Small intestine (tissue), 7 donors: Measurements from ENCODE around the gene LBH. TPM values are rescaled to one million over a fixed set of nuclear protein-coding genes. Genes with fewer than 3 reads are reported as not detected.
A peak's percentile ranks its signal among the peaks of the same experiment; 100 is the strongest.

Experiments used
- DNase-seq, 2 donors: peaks; one replicate each; pipeline versions ENCODE4 v3.0.0 to v3.0.0-alpha.2; 2013
- FAIRE-seq: peaks from 2 replicates; lab custom pipeline; 2012; peaks lifted over from hg19 to GRCh38; lab: Jason Lieb, UNC
- H3K27ac ChIP-seq, 3 donors: one replicate each; pipeline ENCODE4 v1.5.1; 2013; ENCODE audit warnings: low read length in 2 of 3, mild to moderate bottlenecking in 2 of 3, control low read depth in 1 of 3, inconsistent platforms in 1 of 3, low read depth in 1 of 3, moderate library complexity in 1 of 3
- H3K27me3 ChIP-seq, 3 donors: one replicate each; pipeline ENCODE4 v1.6.1; 2013; ENCODE audit warnings: low read length in 3 of 3, inconsistent platforms in 1 of 3; ENCODE audit not compliant: control insufficient read depth in 3 of 3, insufficient read depth in 3 of 3
- H3K36me3 ChIP-seq, 3 donors: one replicate each; pipeline ENCODE4 v1.6.1; 2013; ENCODE audit warnings: low read length in 3 of 3, inconsistent platforms in 1 of 3, low read depth in 1 of 3, mild to moderate bottlenecking in 1 of 3, moderate library complexity in 1 of 3; ENCODE audit not compliant: control insufficient read depth in 3 of 3, insufficient read depth in 2 of 3
- H3K4me1 ChIP-seq, 3 donors: one replicate each; pipeline ENCODE4 v1.6.1; 2013; ENCODE audit warnings: low read length in 2 of 3, inconsistent platforms in 1 of 3, low read depth in 1 of 3, mild to moderate bottlenecking in 1 of 3, moderate library complexity in 1 of 3; ENCODE audit not compliant: control insufficient read depth in 3 of 3, insufficient read depth in 2 of 3
- H3K4me3 ChIP-seq, 3 donors: one replicate each; pipeline ENCODE4 v1.5.1; 2013; ENCODE audit warnings: low read length in 3 of 3, control low read depth in 1 of 3, inconsistent platforms in 1 of 3, low read depth in 1 of 3, mild to moderate bottlenecking in 1 of 3, moderate library complexity in 1 of 3
- H3K9me3 ChIP-seq, 2 donors: one replicate each; pipeline ENCODE4 v1.6.1; 2013; ENCODE audit warnings: low read depth in 1 of 2, low read length in 1 of 2; ENCODE audit not compliant: control insufficient read depth in 2 of 2, insufficient read depth in 1 of 2
- WGBS, 3 donors: extraction: QIAGEN DNeasy Blood & Tissue Kit; methylation state at CpG; one replicate each; pipeline ENCODE4 v1.1.7; 2013; 5-methylcytosine and 5-hydroxymethylcytosine counted together
- polyA plus RNA-seq, 4 donors: library from polyadenylated mRNA; stranded (reverse) in 3 of 4; unstranded in 1 of 4; fragments of 200-250 nt in 3 of 4; fragments of 120-200 nt in 1 of 4; gene quantifications; one replicate each; pipeline versions ENCODE4 v1.2.1 to v1.2.3, GENCODE V29; 2013
- donor health status: healthy with polysubstance abuse.
- donor health status: control.
- donor health status: control.
- donor health status: Bipolar disorder and iron deficiency.
- donor health status: healthy.

LBH gene
- polyA plus RNA-seq, 4 donors, result 3.8 to 17.6 (median 12.0) TPM

- no peak overlapping the region for H3K27ac ChIP-seq
- no peaks in the 10 kb centered on the region for H3K36me3 ChIP-seq
- DNase-seq (no peak), FAIRE-seq (no peak)
- 86 to 92% (median 89%) methylated on average over 14 of the region's 14 CpGs for WGBS, 3 donors
- no peaks in the 10 kb centered on the region for H3K27me3 ChIP-seq
- H3K9me3 ChIP-seq, result no peaks in the 10 kb centered on the region
- H3K4me3 ChIP-seq, result no peak overlapping the region
- H3K4me1 ChIP-seq, result no peaks in the 10 kb centered on the region
These were observed 52.7 kb downstream of the LBH start for GRCh38 chr2:30283931-30284565.

DNA sequence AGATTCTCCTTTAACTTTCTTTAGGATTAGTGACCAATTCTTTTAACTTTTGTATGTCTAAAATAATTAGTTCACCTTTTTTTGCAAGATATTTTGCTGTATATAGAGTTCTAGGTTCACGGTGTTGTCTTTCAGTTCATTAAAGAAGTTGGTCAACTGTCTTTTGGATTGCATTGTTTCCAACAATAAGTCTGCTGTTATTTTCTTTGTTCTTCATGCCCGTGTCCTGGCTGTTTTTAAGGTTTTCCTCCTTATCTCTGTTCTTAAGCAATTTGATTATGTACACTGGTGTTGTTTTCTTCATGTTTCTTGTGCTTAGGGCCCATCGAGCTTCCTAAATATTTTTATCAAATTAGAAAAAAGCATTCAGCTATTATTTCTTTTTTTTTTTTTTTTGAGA is 54.4 kb downstream of the LBH start:
- Histone ChIP-seq H3K4me1 (no peaks in the 10 kb centered on the region), H3K9me3 (no peaks in the 10 kb centered on the region), H3K27ac (no peak overlapping the region), H3K27me3 (no peaks in the 10 kb centered on the region), H3K36me3 (no peaks in the 10 kb centered on the region), H3K4me3 (no peak overlapping the region)
- 91 to 97% (median 95%) methylated on average over 3 of the region's 3 CpGs for WGBS, 3 donors
- DNase-seq (no peak), FAIRE-seq (no peak)

DNA sequence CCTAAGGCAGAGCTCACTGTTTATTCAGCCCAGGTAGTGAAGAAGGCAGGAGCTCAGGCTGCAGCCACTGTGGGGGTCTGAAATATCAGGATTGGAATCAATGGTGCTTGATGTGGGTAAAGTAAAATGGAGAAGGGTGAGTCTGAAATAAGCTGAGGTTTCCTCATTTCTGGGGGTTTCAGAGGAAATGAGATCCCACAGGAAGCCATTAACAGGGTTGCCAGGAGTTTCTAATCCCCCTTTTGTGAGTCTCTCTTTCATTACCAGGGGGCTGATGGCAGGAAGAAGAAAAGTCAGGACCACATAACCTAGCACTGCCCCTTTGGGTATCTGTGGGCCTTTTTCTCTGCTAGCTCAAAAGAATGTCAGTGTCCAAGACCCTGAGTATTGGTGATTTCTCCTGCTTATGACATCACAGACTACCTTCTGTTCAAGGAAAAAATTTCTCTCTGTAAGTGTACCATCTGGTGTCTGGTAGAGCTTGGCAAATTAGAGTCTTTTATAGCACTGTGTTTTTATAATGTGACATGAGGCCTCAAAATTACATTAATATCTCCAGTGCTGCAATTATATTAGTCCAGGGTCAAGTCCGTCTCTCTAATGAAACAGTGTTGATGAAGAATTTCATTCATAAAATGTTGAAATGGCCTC is 56.0 kb downstream of the LBH start:
- Histone ChIP-seq H3K4me1 (no peaks in the 10 kb centered on the region), H3K9me3 (no peaks in the 10 kb centered on the region), H3K36me3 (no peaks in the 10 kb centered on the region), H3K27me3 (no peaks in the 10 kb centered on the region), H3K4me3 (no peak overlapping the region), H3K27ac (no peak overlapping the region)
- DNase-seq, result no peak
- FAIRE-seq, result no peak
- 82 to 96% (median 88%) methylated on average over 1 of the region's 1 CpG for WGBS, 3 donors

DNA sequence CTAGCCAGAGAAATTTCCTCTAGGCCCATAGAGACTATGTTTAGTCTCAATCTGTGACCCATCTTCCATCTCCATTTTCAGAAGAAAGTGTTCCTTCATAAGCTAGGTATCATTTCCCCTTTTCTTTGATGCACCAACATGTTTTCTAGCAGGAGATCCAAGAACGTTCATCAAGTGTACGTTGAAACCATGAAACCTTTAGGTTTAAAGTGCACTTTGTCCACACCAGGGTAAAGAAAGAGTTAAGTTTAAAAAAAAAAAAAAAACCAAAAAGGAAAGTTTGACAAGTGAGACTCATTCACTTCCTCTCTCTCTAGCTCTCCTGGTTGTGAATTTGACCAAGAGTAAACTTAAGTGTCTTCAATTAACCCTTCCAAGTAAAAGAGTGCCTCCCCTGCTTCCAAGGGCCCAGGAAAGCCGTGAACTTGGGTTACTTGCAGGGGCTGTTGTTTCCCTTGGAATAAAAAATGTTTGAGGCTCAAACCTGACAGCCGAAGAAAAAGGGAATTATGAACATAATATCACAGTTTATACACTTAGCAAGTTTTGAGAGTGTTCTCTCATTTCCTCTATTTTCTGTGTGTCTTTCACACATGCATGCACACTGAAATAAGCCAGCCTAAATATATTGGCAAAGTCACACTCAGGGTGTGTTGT is 56.7 kb downstream of the LBH start:
- FAIRE-seq, result no peak

DNA sequence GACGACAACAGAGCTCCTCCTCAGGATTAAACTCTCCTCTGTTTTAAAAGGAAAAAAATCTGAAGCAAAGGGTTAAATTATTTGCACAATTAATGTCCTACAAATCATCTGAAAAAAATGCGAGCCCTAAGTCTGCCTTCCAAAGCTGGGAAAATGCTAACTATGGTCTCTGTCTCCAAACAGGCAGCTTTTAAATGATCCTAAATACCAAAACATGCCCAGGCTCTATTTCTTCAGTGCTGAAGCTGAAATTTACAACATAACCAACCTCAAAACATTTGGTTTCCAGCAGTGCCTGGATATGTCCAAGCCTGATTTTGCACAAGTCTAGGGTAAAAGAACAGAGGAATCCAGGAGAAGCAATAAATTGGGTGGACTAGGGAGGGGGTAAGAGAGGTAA is 57.2 kb downstream of the LBH start:
- no peaks in the 10 kb centered on the region for H3K27me3 ChIP-seq
- H3K36me3 ChIP-seq, result no peaks in the 10 kb centered on the region
- FAIRE-seq (no peak), DNase-seq (no peak)
- H3K4me1 ChIP-seq, result no peaks in the 10 kb centered on the region
- H3K27ac ChIP-seq, result no peak overlapping the region
- no peak overlapping the region for H3K4me3 ChIP-seq
- no peaks in the 10 kb centered on the region for H3K9me3 ChIP-seq
- 70 to 87% (median 83%) methylated on average over 2 of the region's 2 CpGs for WGBS, 3 donors

More for the DNA sequence above, 56.7 kb downstream of the LBH start:
- H3K9me3 ChIP-seq, result no peaks in the 10 kb centered on the region
- WGBS, 3 donors, result 59 to 74% (median 74%) methylated on average over 4 of the region's 4 CpGs
- no peaks in the 10 kb centered on the region for H3K4me1 ChIP-seq
- DNase-seq, result no peak
- H3K4me3 ChIP-seq, result no peak overlapping the region
- H3K27me3 ChIP-seq, result no peaks in the 10 kb centered on the region
- no peak overlapping the region for H3K27ac ChIP-seq
- H3K36me3 ChIP-seq, result no peaks in the 10 kb centered on the region

GRCh38 chr2:30293303-30293921 is 62.1 kb downstream of the LBH start:
- FAIRE-seq, result no peak
- Histone ChIP-seq H3K27me3 (no peaks in the 10 kb centered on the region), H3K4me1 (no peaks in the 10 kb centered on the region), H3K9me3 (no peaks in the 10 kb centered on the region), H3K27ac (peak overlapping the region in 1 of 3 donors; percentile 52), H3K4me3 (no peak overlapping the region), H3K36me3 (no peaks in the 10 kb centered on the region)
- WGBS, 3 donors, result 54 to 67% (median 59%) methylated on average over 12 of the region's 12 CpGs
- DNase-seq, result no peak

DNA sequence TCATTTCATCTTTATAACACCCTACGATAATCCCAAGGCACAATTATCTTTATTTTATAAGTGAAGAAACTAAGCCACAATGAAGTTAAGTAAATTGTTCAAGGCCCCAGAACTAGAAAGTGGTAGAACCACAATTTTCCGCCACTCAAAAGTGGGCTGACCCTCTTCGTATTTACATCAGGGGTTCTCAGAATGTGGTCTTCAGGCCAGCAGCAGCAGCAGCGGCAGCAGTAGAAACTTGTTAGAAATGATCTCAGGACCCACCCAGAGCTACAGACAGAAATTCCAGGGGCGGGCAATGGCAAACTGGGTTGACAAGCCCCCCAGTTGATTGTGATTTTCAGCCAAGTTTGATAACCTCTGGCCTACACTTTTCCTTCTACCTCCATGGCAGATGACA is 62.8 kb downstream of the LBH start:
- Histone ChIP-seq H3K4me1 (no peaks in the 10 kb centered on the region), H3K27ac (no peak overlapping the region), H3K36me3 (no peaks in the 10 kb centered on the region), H3K27me3 (no peaks in the 10 kb centered on the region), H3K9me3 (no peaks in the 10 kb centered on the region), H3K4me3 (no peak overlapping the region)
- FAIRE-seq (no peak), DNase-seq (no peak)
- 88 to 92% (median 92%) methylated on average over 5 of the region's 5 CpGs for WGBS, 3 donors

- H3K9me3 ChIP-seq, result no peaks in the 10 kb centered on the region
- H3K27ac ChIP-seq, result no peak overlapping the region
- H3K36me3 ChIP-seq, result no peaks in the 10 kb centered on the region
- DNase-seq, result no peak
- H3K4me1 ChIP-seq, result peaks cover 0 to 9% (median 0%) of the 10 kb centered on the region in 3 donors
- no peak overlapping the region for H3K4me3 ChIP-seq
- H3K27me3 ChIP-seq, result no peaks in the 10 kb centered on the region
- no peak for FAIRE-seq
These were observed 65.2 kb downstream of the LBH start for GRCh38 chr2:30296496-30296895.
